ENCODE data around the gene TMEM200C. TPM values are rescaled to one million over a fixed set of nuclear protein-coding genes. Genes with fewer than 3 reads are reported as not detected.
A peak's percentile ranks its signal among the peaks of the same experiment; 100 is the strongest.

TMEM200C gene
- 1 to 10 TPM; 2.7 to 3.9 TPM for total RNA-seq
- long read RNA-seq, donor 1, partial matches to known transcripts: 0 of 1 reads
- long read RNA-seq, donor 1, other reads (novel, unspliced or antisense): 0 of 1 reads
- long read RNA-seq, donor 2: 0 reads

- intact Hi-C loops (cut with DNase I): no loop called here
- DNase-seq (ENCODE audit: low spot score): peak; percentile 78
These were observed at the start of gene TMEM200C for GRCh38 chr18:5895299-5895875. Gene TMEM200C (minus strand): TSS chr18:5895522. CDS start chr18:5892063, 3,459 bp downstream.

GRCh38 chr18:5944448-5944847 lies 49.1 kb upstream of the TMEM200C start:
- no peak for DNase-seq (ENCODE audit: low spot score)
- intact Hi-C loops (cut with DNase I): no loop called here

GRCh38 chr18:5943514-5943913 lies 48.2 kb upstream of the TMEM200C start:
- intact Hi-C loops (cut with DNase I): no loop called here
- DNase-seq (ENCODE audit: low spot score): no peak

- DNase-seq (ENCODE audit: low spot score): no peak
- intact Hi-C loops (cut with DNase I): no loop called here
These were observed 47.3 kb upstream of the TMEM200C start for GRCh38 chr18:5942591-5942990.

GRCh38 chr18:5941890-5942289 lies 46.6 kb upstream of the TMEM200C start:
- intact Hi-C loops (cut with DNase I): no loop called here
- DNase-seq (ENCODE audit: low spot score): no peak

GRCh38 chr18:5939801-5940667 lies 44.7 kb upstream of the TMEM200C start:
- DNase-seq (ENCODE audit: low spot score): no peak

GRCh38 chr18:5937795-5938194 lies 42.5 kb upstream of the TMEM200C start:
- DNase-seq (ENCODE audit: low spot score): no peak
- intact Hi-C loops (cut with DNase I): no loop called here

More at GRCh38 chr18:5939801-5940667, 44.7 kb upstream of the TMEM200C start:
- intact Hi-C loops (cut with DNase I): no loop called here

- DNase-seq (ENCODE audit: low spot score): no peak
- intact Hi-C loops (cut with DNase I): no loop called here
These were observed 41.8 kb upstream of the TMEM200C start for GRCh38 chr18:5937121-5937520.

GRCh38 chr18:5930789-5931188 lies 35.5 kb upstream of the TMEM200C start:
- no peak for DNase-seq (ENCODE audit: low spot score)
- intact Hi-C loops (cut with DNase I): no loop called here

GRCh38 chr18:5918205-5918858 lies 23.0 kb upstream of the TMEM200C start:
- no peak for DNase-seq (ENCODE audit: low spot score)
- intact Hi-C loops (cut with DNase I): no loop called here

GRCh38 chr18:5914951-5915350 lies 19.6 kb upstream of the TMEM200C start:
- intact Hi-C loops (cut with DNase I): no loop called here
- DNase-seq (ENCODE audit: low spot score): no peak

- intact Hi-C loops (cut with DNase I): no loop called here
- no peak for DNase-seq (ENCODE audit: low spot score)
These were observed 18.7 kb upstream of the TMEM200C start for GRCh38 chr18:5914016-5914415.

GRCh38 chr18:5912566-5912965 lies 17.2 kb upstream of the TMEM200C start:
- intact Hi-C loops (cut with DNase I): no loop called here
- DNase-seq (ENCODE audit: low spot score): no peak

- no peak for DNase-seq (ENCODE audit: low spot score)
- intact Hi-C loops (cut with DNase I): no loop called here
These were observed 13.8 kb upstream of the TMEM200C start for GRCh38 chr18:5909125-5909524.

GRCh38 chr18:5903386-5903785 lies 8.1 kb upstream of the TMEM200C start:
- intact Hi-C loops (cut with DNase I): no loop called here
- DNase-seq (ENCODE audit: low spot score): no peak

- DNase-seq (ENCODE audit: low spot score): no peak
- intact Hi-C loops (cut with DNase I): no loop called here
These were observed 4.9 kb upstream of the TMEM200C start for GRCh38 chr18:5900262-5900661.

- intact Hi-C loops (cut with DNase I): no loop called here
- DNase-seq (ENCODE audit: low spot score): no peak
These were observed 4.5 kb upstream of the TMEM200C start for GRCh38 chr18:5899835-5900234.

GRCh38 chr18:5895876-5896740 lies 786 bp upstream of the TMEM200C start:
- intact Hi-C loops (cut with DNase I): no loop called here

GRCh38 chr18:5894611-5895298 lies 567 bp downstream of the TMEM200C start:
- peak; percentile 81 for DNase-seq (ENCODE audit: low spot score)

More at GRCh38 chr18:5895876-5896740, 786 bp upstream of the TMEM200C start:
- peak; percentile 83 for DNase-seq (ENCODE audit: low spot score)

More at GRCh38 chr18:5894611-5895298, 567 bp downstream of the TMEM200C start:
- intact Hi-C loops (cut with DNase I): no loop called here

Data from posterior vena cava (tissue), 2 donors.